Adrenal gland (tissue), 12 donors: ENCODE results near the gene TMEM94. TPM values are rescaled to one million over a fixed set of nuclear protein-coding genes. Genes with fewer than 3 reads are reported as not detected.
A peak's percentile ranks its signal among the peaks of the same experiment; 100 is the strongest.

Source experiments
- DNase-seq, 7 donors: peaks; one replicate each; pipeline ENCODE4 v3.0.0-alpha.2; 2019 to 2020
- H3K27ac ChIP-seq, 5 donors: fragments of 200-600 bp; sonication (generic) in 4 of 5; 1 replicate in 3 of 5; 2 replicates in 2 of 5; pipeline versions ENCODE4 v1.5.1 to v1.8.0; 2016 to 2020; ENCODE audit warnings: mild to moderate bottlenecking in 1 of 5
- H3K27me3 ChIP-seq: fragments of 200-600 bp; 2 replicates; pipeline ENCODE4 v1.8.0; 2021
- H3K36me3 ChIP-seq, 2 donors: fragments of 200-600 bp; replicated peaks in 1 of 2; 1 replicate in 1 of 2; 2 replicates in 1 of 2; pipeline versions ENCODE4 v1.5.1 to v1.8.0; 2018 to 2022
- H3K4me1 ChIP-seq, 2 donors: fragments of 200-600 bp; replicated peaks in 1 of 2; 1 replicate in 1 of 2; 2 replicates in 1 of 2; pipeline versions ENCODE4 v1.5.1 to v1.8.0; 2018 to 2021
- H3K4me3 ChIP-seq, 4 donors: fragments of 200-600 bp; sonication (generic) in 3 of 4; one replicate each; pipeline ENCODE4 v1.5.1; 2016 to 2018
- H3K9me3 ChIP-seq, 3 donors: fragments of 200-600 bp; sonication (generic) in 1 of 3; replicated peaks in 1 of 3; 1 replicate in 2 of 3; 2 replicates in 1 of 3; pipeline versions ENCODE4 v1.5.1 to v1.8.0; 2016 to 2021
- POLR2A ChIP-seq, 2 donors: fragments of 450-650 bp; IDR thresholded peaks; one replicate each; pipeline ENCODE4 v1.6.1; 2017; ENCODE audit warnings: antibody characterized with exemption in 2 of 2, mild to moderate bottlenecking in 2 of 2, moderate library complexity in 1 of 2
- WGBS, 4 donors: extraction: QIAGEN DNeasy Blood & Tissue Kit in 2 of 4; methylation state at CpG; one replicate each; pipeline versions ENCODE4 v1.1.5 to v1.1.7; 2013 to 2017; 5-methylcytosine and 5-hydroxymethylcytosine counted together
- intact Hi-C, 2 donors: fragments of 100-400 bp; cut with DNase I; formaldehyde crosslinking; loops; one replicate each; pipeline versions ENCODE4 v1.14.1 to v1.15.0; 2022 to 2023
- polyA plus RNA-seq, 3 donors: library from polyadenylated mRNA; stranded (reverse); fragments of 200-250 nt in 2 of 3; fragments of 350-450 nt in 1 of 3; fragmentation: Illumina TruSeq in 1 of 3; extraction: RNeasy Lipid Tissue Mini Kit (QIAGEN cat#74804) in 1 of 3; gene quantifications; one replicate each; pipeline ENCODE4 v1.2.3, GENCODE V29; 2013 to 2014
- total RNA-seq, 9 donors: library from RNA; depleted of rRNA in 4 of 9; stranded (reverse); fragments of >200 nt in 4 of 9; fragments of 120-200 nt in 1 of 9; fragmentation: NEBNext Ultra II Directional in 1 of 9; extraction: Animal tissue kit (Norgen Biotek cat#: 25700) in 1 of 9; gene quantifications; one replicate each; pipeline versions ENCODE4 v1.1.0 to v1.2.4, GENCODE V29; 2013 to 2023
- TF ChIP-seq, protein P1 (sequence below), 6 experiments: fragments of 450-650 bp in 4 of 6; fragments of 200-600 bp in 2 of 6; sonication (generic) in 1 of 6; IDR thresholded peaks; 1 replicate in 5 of 6; 2 replicates in 1 of 6; pipeline versions ENCODE4 v1.5.1 to v1.8.0; 2016 to 2021; ENCODE audit warnings: antibody characterized with exemption in 6 of 6, mild to moderate bottlenecking in 2 of 6, moderate library complexity in 1 of 6
- donor health status: healthy with polysubstance abuse.
- donor health status: Bipolar disorder and iron deficiency.
- donor health status: DM: yes; HTN: yes; CAD: no.
- donor health status: DM: no; HTN: no; CAD: no.
- donor health status: DM: no; HTN: no; CAD: no.
- donor health status: DM: yes; HTN: yes; CAD: no.

Gene TMEM94
- total and polyA plus RNA-seq, 12 donors: 65.2 to 245 (median 167) TPM

GRCh38 chr17:75516255-75516618 lies 59.8 kb downstream of the TMEM94 start, which contains the start of gene TSEN54:
TSS of gene TSEN54 (plus strand) at chr17:75516528. CDS start at chr17:75516561, 33 bp downstream.
- Histone ChIP-seq H3K4me1 (peaks cover 26 to 44% of the 10 kb centered on the region in 2 donors), H3K9me3 (no peaks in the 10 kb centered on the region), H3K36me3 (peaks cover 0 to 17% of the 10 kb centered on the region in 2 donors), H3K4me3 (peak within 1 kb of the TSS; percentile 40 to 94 (median 81)), H3K27ac (peak within 1 kb of the TSS; percentile 6 to 93 (median 86)), H3K27me3 (no peaks in the 10 kb centered on the region)
- WGBS, 4 donors: 0 to 1% (median 0%) methylated on average over 7 to 45 of the region's 45 CpGs; no CpG with 5 or more reads in 1 of the 4 donors
- TF ChIP-seq POLR2A (IDR thresholded peaks at IDR 0.05): no peak
- TF ChIP-seq, protein P1, sequence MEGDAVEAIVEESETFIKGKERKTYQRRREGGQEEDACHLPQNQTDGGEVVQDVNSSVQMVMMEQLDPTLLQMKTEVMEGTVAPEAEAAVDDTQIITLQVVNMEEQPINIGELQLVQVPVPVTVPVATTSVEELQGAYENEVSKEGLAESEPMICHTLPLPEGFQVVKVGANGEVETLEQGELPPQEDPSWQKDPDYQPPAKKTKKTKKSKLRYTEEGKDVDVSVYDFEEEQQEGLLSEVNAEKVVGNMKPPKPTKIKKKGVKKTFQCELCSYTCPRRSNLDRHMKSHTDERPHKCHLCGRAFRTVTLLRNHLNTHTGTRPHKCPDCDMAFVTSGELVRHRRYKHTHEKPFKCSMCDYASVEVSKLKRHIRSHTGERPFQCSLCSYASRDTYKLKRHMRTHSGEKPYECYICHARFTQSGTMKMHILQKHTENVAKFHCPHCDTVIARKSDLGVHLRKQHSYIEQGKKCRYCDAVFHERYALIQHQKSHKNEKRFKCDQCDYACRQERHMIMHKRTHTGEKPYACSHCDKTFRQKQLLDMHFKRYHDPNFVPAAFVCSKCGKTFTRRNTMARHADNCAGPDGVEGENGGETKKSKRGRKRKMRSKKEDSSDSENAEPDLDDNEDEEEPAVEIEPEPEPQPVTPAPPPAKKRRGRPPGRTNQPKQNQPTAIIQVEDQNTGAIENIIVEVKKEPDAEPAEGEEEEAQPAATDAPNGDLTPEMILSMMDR (IDR thresholded peaks at IDR 0.05): no peak
- peak; percentile 90 to 97 (median 95) for DNase-seq
- intact Hi-C loops: loop anchor here (5.0 to 10.0 kb wide), 2 partner anchors 89 to 191 kb away; no protein-coding TSS in a partner anchor

DNA sequence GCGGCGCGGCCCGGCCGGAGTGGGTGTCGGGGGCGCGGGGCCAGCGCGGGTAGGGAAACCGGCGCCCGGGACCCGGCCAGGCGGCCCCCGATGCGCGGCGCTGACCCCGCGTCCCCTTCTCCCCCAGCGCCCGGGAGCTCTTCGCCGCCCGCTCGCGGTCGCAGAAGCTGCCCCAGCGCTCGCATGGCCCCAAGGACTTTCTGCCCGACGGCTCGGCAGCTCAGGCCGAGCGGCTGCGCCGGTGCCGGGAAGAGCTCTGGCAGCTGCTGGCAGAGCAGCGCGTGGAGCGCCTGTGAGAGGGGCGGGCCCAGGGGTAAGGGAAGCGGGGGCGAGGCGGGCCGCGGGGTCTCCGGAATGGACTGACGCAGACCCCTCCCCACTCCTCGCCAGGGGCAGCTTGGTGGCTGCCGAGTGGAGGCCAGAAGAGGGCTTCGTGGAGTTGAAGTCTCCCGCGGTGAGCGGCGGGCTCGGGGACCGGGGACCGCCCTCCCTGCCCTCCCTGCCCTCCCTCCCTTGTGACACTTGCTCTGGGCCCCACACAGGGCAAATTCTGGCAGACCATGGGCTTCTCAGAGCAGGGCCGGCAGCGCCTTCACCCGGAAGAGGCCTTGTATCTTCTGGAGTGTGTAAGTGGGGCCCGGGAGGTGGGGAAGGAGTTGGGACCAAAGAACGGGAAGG lies 60.3 kb downstream of the TMEM94 start:
- Histone ChIP-seq H3K36me3 (peaks cover 0 to 22% of the 10 kb centered on the region in 2 donors), H3K27me3 (no peaks in the 10 kb centered on the region), H3K4me1 (peaks cover 22 to 39% of the 10 kb centered on the region in 2 donors), H3K4me3 (peak overlapping the region; percentile 40 to 94 (median 75)), H3K27ac (peak overlapping the region in 1 of 5 donors; percentile 93), H3K9me3 (no peaks in the 10 kb centered on the region)
- 0% methylated on average over 5 to 64 of the region's 65 CpGs for WGBS, 4 donors
- DNase-seq: peak in 4 of 7 donors; percentile 43 to 52 (median 47)
- TF ChIP-seq POLR2A (IDR thresholded peaks at IDR 0.05): no peak
- TF ChIP-seq, protein P1 (IDR thresholded peaks at IDR 0.05): no peak
- intact Hi-C loops: loop anchor here (5.0 to 10.0 kb wide), 2 partner anchors 89 to 192 kb away; no protein-coding TSS in a partner anchor

DNA sequence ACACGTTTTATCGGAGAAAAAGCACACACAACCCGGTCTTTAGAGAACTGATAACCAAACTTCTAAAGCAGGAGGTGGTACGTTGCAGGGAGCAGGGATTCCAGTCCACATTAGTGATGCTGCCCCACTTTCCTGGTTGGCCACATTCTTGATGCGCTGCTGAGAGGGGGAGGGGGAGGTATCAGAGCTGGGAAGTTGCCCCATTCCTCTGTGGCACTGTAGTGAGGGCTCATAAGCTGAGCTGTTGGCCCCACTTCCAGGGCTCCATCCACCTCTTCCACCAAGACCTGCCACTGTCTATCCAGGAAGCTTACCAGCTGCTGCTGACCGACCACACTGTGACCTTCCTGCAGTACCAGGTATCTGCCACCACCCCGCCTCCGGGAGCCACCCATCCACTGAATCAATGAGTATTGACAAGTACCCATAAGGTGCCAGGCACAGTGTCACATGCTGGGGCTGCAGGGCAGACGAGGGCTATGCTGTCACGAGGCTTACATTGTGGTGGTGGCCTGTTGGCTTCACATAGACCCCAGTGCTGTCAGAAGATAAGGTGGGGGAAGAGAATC lies 60.9 kb downstream of the TMEM94 start:
- H3K9me3 ChIP-seq: no peaks in the 10 kb centered on the region
- H3K27ac ChIP-seq: no peak overlapping the region
- H3K36me3 ChIP-seq: peaks cover 0 to 28% of the 10 kb centered on the region in 2 donors
- no peaks in the 10 kb centered on the region for H3K27me3 ChIP-seq
- 31 to 42% (median 39%) methylated on average over 8 to 10 of the region's 10 CpGs for WGBS, 4 donors
- DNase-seq: peak in 2 of 7 donors; percentile 32 to 49
- intact Hi-C loops: loop anchor here (5.0 to 10.0 kb wide), 2 partner anchors 90 to 193 kb away; no protein-coding TSS in a partner anchor
- H3K4me1 ChIP-seq: peaks cover 16 to 32% of the 10 kb centered on the region in 2 donors
- peak overlapping the region; percentile 40 to 94 (median 75) for H3K4me3 ChIP-seq
- TF ChIP-seq, protein P1 (IDR thresholded peaks at IDR 0.05): peak in 3 of 6 experiments; percentile 11 to 20 (median 13)
- TF ChIP-seq POLR2A (IDR thresholded peaks at IDR 0.05): no peak

DNA sequence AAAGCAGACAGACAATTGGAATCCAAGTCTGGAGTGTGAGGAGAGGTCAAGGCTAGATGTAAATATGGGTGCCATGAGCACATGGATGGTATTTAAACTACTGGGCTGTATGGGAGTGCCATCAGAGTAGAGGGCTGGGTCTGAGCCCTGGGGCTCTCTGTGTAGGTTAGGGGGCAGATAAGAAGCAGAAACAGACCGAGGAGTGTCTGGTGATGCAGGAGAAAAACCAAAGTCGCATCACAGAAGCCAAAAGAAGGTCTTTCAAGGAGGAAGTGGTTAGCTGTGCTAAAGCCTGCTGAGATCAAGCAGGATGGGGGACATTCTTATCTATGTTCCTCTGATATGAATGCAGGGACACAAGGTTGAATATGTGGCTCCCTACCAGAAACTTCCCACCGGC lies 61.8 kb downstream of the TMEM94 start:
- H3K4me1 ChIP-seq: peaks cover 11 to 24% of the 10 kb centered on the region in 2 donors
- H3K27me3 ChIP-seq: no peaks in the 10 kb centered on the region
- no peak for TF ChIP-seq POLR2A (IDR thresholded peaks at IDR 0.05)
- TF ChIP-seq, protein P1 (IDR thresholded peaks at IDR 0.05): no peak
- H3K27ac ChIP-seq: no peak overlapping the region
- H3K36me3 ChIP-seq: peaks cover 0 to 28% of the 10 kb centered on the region in 2 donors
- WGBS, 4 donors: 68 to 84% (median 77%) methylated on average over 3 of the region's 3 CpGs
- no peaks in the 10 kb centered on the region for H3K9me3 ChIP-seq
- intact Hi-C loops: loop anchor here (5.0 to 10.0 kb wide), 2 partner anchors 91 to 193 kb away; no protein-coding TSS in a partner anchor
- DNase-seq: no peak
- H3K4me3 ChIP-seq: no peak overlapping the region
